K562 (cell line): ENCODE measurements around the gene CTIF. TPM values are rescaled to one million over a fixed set of nuclear protein-coding genes. Genes with fewer than 3 reads are reported as not detected.

Experiments
- CBFA2T2 ChIP-seq: fragments of 450-650 bp; conservative IDR thresholded peaks from 2 replicates; pipeline ENCODE4 v1.6.1; 2017; ENCODE audit warnings: mild to moderate bottlenecking
- CBFA2T3 ChIP-seq: fragments of 450-650 bp; IDR thresholded peaks from 2 replicates; pipeline ENCODE4 v1.6.1; 2017
- CXXC5 ChIP-seq: fragments of 250-450 bp; sonication (Bioruptor Pico); IDR thresholded peaks from 2 replicates; pipeline ENCODE4 v1.8.0; 2022; ENCODE audit warnings: inconsistent platforms, mild to moderate bottlenecking, moderate library complexity
- EP300 ChIP-seq: IDR thresholded peaks from 2 replicates; pipeline ENCODE4 v1.6.1; 2012; ENCODE audit warnings: low read length, improper control_type of control experiment
- HEY1 ChIP-seq: fragments of 250-450 bp; sonication (Bioruptor Pico); IDR thresholded peaks from 2 replicates; pipeline ENCODE4 v1.5.0; 2020; ENCODE audit warnings: mild to moderate bottlenecking, moderate library complexity, borderline replicate concordance
- POLR2AphosphoS5 ChIP-seq: IDR thresholded peaks from 2 replicates; pipeline ENCODE4 v1.6.1; 2011; ENCODE audit warnings: mild to moderate bottlenecking, low read depth, low read length, moderate library complexity; ENCODE audit not compliant: control insufficient read depth, insufficient read depth
- POU5F1 ChIP-seq: fragments of 150-350 bp; IDR thresholded peaks from 2 replicates; pipeline ENCODE4 v1.6.1; 2014; ENCODE audit warnings: borderline replicate concordance, low read length, low read depth, mild to moderate bottlenecking; ENCODE audit not compliant: partially characterized antibody
- SIRT6 ChIP-seq: IDR thresholded peaks from one replicate; pipeline ENCODE4 v1.6.1; 2012; ENCODE audit warnings: low read depth, mild to moderate bottlenecking, control low read depth, inconsistent platforms, low read length, moderate library complexity
- STAT5A ChIP-seq: IDR thresholded peaks from 2 replicates; pipeline ENCODE4 v1.6.1; 2012; ENCODE audit warnings: low read length, inconsistent platforms, borderline replicate concordance
- TAL1 ChIP-seq: fragments of 450-650 bp; IDR thresholded peaks from 2 replicates; pipeline ENCODE4 v1.6.1; 2016; ENCODE audit warnings: mild to moderate bottlenecking
- TCF3 ChIP-seq: sonication (generic); formaldehyde crosslinking; IDR thresholded peaks from 2 replicates; pipeline ENCODE4 v1.4.0; 2020; ENCODE audit warnings: mild to moderate bottlenecking, missing genetic modification reagents
- TEAD4 ChIP-seq, 2 experiments: sonication (generic) in 1 of 2; formaldehyde crosslinking in 1 of 2; IDR thresholded peaks; 2 replicates each; pipeline versions ENCODE4 v1.6.1 to v1.8.0; 2012 to 2022; ENCODE audit warnings: borderline replicate concordance in 1 of 2, inconsistent platforms in 1 of 2, low read length in 1 of 2, mild to moderate bottlenecking in 1 of 2, missing genetic modification reagents in 1 of 2
- TRIM24 ChIP-seq, 2 experiments: fragments of 450-650 bp; IDR thresholded peaks; 2 replicates each; pipeline ENCODE4 v1.6.1; 2016
- ZNF830 ChIP-seq: fragments of 250-450 bp; sonication (Bioruptor Pico); IDR thresholded peaks from 2 replicates; pipeline ENCODE4 v1.5.0; 2021; ENCODE audit warnings: mild to moderate bottlenecking
- ZSCAN32 ChIP-seq: fragments of 450-650 bp; formaldehyde crosslinking; IDR thresholded peaks from 2 replicates; pipeline ENCODE4 v1.4.0; 2020; ENCODE audit warnings: mild to moderate bottlenecking, moderate library complexity
- polyA plus RNA-seq, 8 experiments: library from polyadenylated mRNA; depleted of rRNA in 4 of 8; stranded (reverse) in 5 of 8; unstranded in 3 of 8; fragments of >200 nt; fragmentation: Nextera tagmentation in 2 of 8; fragmentation: Illumina TruSeq in 1 of 8; extraction: Ambion mirVana in 2 of 8; extraction: Trizol in 1 of 8; gene quantifications; 2 replicates each; pipeline versions ENCODE4 v1.2.1 to v1.2.3, GENCODE V29; 2011 to 2014; ENCODE audit warnings: inconsistent platforms in 1 of 8, missing spikeins in 1 of 8
- total RNA-seq, 7 experiments: library from RNA; depleted of rRNA in 6 of 7; stranded (reverse); fragments of >200 nt in 6 of 7; fragmentation: Illumina TruSeq in 2 of 7; extraction: Trizol in 2 of 7; gene quantifications; 2 replicates each; pipeline versions ENCODE4 v1.2.1 to v1.2.3, GENCODE V29; 2011 to 2021; ENCODE audit warnings: low replicate concordance in 1 of 7
- TF ChIP-seq, protein P1 (sequence below): sonication (generic); formaldehyde crosslinking; IDR thresholded peaks from 2 replicates; pipeline ENCODE4 v1.9.0; 2022; ENCODE audit warnings: mild to moderate bottlenecking, missing genetic modification reagents
- TF ChIP-seq, protein P2 (sequence below), 2 experiments: fragments of 150-350 bp in 1 of 2; IDR thresholded peaks; 2 replicates each; pipeline ENCODE4 v1.6.1; 2012 to 2016; ENCODE audit warnings: low read depth in 2 of 2, low read length in 2 of 2, mild to moderate bottlenecking in 1 of 2, moderate library complexity in 1 of 2
- TF ChIP-seq, protein P3 (sequence below): fragments of 250-450 bp; sonication (Bioruptor Pico); IDR thresholded peaks from 2 replicates; pipeline ENCODE4 v1.8.0; 2022; ENCODE audit warnings: inconsistent platforms, mild to moderate bottlenecking, moderate library complexity, borderline replicate concordance
- TF ChIP-seq, protein P4 (sequence below), 3 experiments: fragments of 200-800 bp in 1 of 3; fragments of 250-450 bp in 1 of 3; fragments of 450-650 bp in 1 of 3; sonication (Bioruptor Pico) in 1 of 3; sonication (Bioruptor generic) in 1 of 3; formaldehyde crosslinking in 1 of 3; IDR thresholded peaks; 2 replicates each; pipeline versions ENCODE4 v1.6.1 to v1.8.0; 2016 to 2022; ENCODE audit warnings: mild to moderate bottlenecking in 2 of 3, missing genetic modification characterization in 2 of 3, missing compliant biosample characterization in 1 of 3, moderate library complexity in 1 of 3

Gene CTIF
- total and polyA plus RNA-seq, 9 of the 15 experiments (the other 6 are each of a cell fraction or from before 2014, with no cell fraction given) = 0.17 to 11.5 (median 2.2) TPM

DNA sequence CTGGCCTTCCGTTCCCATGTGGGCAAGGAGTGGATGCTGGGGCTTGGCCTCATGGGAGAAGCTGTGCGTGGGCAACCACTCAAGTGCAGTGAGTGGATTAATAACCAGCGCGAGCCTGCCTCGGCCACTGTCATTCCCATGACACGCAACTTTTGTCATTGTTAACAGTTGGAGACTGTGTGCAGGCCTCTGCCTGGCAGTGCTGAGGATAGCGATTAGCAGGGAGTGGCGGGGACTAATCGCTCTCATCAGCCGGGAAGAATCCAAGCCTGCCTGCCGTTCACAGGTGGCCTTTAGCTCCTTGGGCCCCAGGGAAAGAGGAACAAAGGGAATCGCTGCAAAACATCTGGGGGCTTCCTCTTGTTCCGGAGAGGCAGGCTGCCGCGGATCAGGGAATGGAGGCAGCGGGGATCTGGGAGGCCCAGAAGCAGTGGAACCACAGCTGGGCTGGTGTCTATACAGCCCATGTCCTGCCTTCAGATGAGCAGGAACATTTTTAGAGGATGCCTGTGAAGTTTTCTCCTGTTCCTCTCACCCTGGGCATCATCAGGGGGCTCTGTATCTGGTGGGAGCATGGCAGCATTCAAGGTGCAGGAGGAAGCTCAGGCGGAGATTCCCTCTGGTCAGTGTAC lies 53.8 kb downstream of the CTIF start (continued):
- TF ChIP-seq TCF3 (CRISPR knock-in tag) = peak; percentile 91
- TF ChIP-seq, protein P1, sequence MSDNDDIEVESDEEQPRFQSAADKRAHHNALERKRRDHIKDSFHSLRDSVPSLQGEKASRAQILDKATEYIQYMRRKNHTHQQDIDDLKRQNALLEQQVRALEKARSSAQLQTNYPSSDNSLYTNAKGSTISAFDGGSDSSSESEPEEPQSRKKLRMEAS (CRISPR knock-in tag) = peak; percentile 58; the same call in 1 of the 2 replicates
- no peak for TF ChIP-seq POU5F1
- TF ChIP-seq ZNF830 = no peak
- no peak for TF ChIP-seq ZSCAN32
- peak; percentile 89 for TF ChIP-seq CBFA2T3
- TF ChIP-seq SIRT6 = no peak
- TF ChIP-seq, protein P2, sequence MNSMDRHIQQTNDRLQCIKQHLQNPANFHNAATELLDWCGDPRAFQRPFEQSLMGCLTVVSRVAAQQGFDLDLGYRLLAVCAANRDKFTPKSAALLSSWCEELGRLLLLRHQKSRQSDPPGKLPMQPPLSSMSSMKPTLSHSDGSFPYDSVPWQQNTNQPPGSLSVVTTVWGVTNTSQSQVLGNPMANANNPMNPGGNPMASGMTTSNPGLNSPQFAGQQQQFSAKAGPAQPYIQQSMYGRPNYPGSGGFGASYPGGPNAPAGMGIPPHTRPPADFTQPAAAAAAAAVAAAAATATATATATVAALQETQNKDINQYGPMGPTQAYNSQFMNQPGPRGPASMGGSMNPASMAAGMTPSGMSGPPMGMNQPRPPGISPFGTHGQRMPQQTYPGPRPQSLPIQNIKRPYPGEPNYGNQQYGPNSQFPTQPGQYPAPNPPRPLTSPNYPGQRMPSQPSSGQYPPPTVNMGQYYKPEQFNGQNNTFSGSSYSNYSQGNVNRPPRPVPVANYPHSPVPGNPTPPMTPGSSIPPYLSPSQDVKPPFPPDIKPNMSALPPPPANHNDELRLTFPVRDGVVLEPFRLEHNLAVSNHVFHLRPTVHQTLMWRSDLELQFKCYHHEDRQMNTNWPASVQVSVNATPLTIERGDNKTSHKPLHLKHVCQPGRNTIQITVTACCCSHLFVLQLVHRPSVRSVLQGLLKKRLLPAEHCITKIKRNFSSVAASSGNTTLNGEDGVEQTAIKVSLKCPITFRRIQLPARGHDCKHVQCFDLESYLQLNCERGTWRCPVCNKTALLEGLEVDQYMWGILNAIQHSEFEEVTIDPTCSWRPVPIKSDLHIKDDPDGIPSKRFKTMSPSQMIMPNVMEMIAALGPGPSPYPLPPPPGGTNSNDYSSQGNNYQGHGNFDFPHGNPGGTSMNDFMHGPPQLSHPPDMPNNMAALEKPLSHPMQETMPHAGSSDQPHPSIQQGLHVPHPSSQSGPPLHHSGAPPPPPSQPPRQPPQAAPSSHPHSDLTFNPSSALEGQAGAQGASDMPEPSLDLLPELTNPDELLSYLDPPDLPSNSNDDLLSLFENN (IDR thresholded peaks at IDR 0.05; ENCODE audit: low read depth in 2 of 2, low read length in 2 of 2) = peak in 1 of 2 experiments; percentile 26; a peak in 1 of 4 replicates
- peak; percentile 48; the same call in 1 of the 2 replicates for TF ChIP-seq POLR2AphosphoS5
- peak; percentile 86 for TF ChIP-seq CBFA2T2
- 0 out of 2 replicates have a peak, but pooled peaks have one; percentile 21 for TF ChIP-seq STAT5A
- peak; percentile 84 for TF ChIP-seq TAL1
- peak; percentile 86 for TF ChIP-seq TEAD4 (IDR thresholded peaks at IDR 0.05; ENCODE audit: low read length)
- no peak for TF ChIP-seq TEAD4 (CRISPR knock-in tag; IDR thresholded peaks at IDR 0.05; ENCODE audit: borderline replicate concordance)
- TF ChIP-seq, protein P3, sequence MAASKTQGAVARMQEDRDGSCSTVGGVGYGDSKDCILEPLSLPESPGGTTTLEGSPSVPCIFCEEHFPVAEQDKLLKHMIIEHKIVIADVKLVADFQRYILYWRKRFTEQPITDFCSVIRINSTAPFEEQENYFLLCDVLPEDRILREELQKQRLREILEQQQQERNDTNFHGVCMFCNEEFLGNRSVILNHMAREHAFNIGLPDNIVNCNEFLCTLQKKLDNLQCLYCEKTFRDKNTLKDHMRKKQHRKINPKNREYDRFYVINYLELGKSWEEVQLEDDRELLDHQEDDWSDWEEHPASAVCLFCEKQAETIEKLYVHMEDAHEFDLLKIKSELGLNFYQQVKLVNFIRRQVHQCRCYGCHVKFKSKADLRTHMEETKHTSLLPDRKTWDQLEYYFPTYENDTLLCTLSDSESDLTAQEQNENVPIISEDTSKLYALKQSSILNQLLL (CRISPR knock-in tag) = no peak
- TF ChIP-seq HEY1 = no peak
- TF ChIP-seq TRIM24 (IDR thresholded peaks at IDR 0.05) = peak; percentile 67 to 80
- TF ChIP-seq, protein P4, sequence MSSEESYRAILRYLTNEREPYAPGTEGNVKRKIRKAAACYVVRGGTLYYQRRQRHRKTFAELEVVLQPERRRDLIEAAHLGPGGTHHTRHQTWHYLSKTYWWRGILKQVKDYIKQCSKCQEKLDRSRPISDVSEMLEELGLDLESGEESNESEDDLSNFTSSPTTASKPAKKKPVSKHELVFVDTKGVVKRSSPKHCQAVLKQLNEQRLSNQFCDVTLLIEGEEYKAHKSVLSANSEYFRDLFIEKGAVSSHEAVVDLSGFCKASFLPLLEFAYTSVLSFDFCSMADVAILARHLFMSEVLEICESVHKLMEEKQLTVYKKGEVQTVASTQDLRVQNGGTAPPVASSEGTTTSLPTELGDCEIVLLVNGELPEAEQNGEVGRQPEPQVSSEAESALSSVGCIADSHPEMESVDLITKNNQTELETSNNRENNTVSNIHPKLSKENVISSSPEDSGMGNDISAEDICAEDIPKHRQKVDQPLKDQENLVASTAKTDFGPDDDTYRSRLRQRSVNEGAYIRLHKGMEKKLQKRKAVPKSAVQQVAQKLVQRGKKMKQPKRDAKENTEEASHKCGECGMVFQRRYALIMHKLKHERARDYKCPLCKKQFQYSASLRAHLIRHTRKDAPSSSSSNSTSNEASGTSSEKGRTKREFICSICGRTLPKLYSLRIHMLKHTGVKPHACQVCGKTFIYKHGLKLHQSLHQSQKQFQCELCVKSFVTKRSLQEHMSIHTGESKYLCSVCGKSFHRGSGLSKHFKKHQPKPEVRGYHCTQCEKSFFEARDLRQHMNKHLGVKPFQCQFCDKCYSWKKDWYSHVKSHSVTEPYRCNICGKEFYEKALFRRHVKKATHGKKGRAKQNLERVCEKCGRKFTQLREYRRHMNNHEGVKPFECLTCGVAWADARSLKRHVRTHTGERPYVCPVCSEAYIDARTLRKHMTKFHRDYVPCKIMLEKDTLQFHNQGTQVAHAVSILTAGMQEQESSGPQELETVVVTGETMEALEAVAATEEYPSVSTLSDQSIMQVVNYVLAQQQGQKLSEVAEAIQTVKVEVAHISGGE (CRISPR knock-in tag; IDR thresholded peaks at IDR 0.05) = peak in 1 of 3 experiments; percentile 46; a peak in 1 of 6 replicates
- peak; percentile 38; the same call in 1 of the 2 replicates for TF ChIP-seq EP300
- TF ChIP-seq CXXC5 = peak; percentile 52
